ENCODE measurements around the gene PEX11G. TPM values are rescaled to one million over a fixed set of nuclear protein-coding genes. Genes with fewer than 3 reads are reported as not detected.
A peak's percentile ranks its signal among the peaks of the same experiment; 100 is the strongest.

PEX11G gene
- total and polyA plus RNA-seq, 2 of the 8 experiments (the other 6 are each of a cell fraction or from before 2014, with no cell fraction given): 2.1 to 4.3 TPM

GRCh38 chr19:7505288-7505681 is 16.4 kb upstream of the PEX11G start:
- Histone ChIP-seq H3K23me2 (ENCODE audit: low read depth, low read length) (peaks cover 12% of the 10 kb centered on the region; the same call in 1 of the 2 replicates), H4K91ac (replicated peaks; ENCODE audit: insufficient read length, low read length) (no peak overlapping the region), H3K18ac (ENCODE audit: extremely low read depth, low read length) (no peak overlapping the region), H2AK5ac (ENCODE audit: low read depth, low read length) (no peak overlapping the region), H2BK12ac (ENCODE audit: low read depth, low read length) (no peak overlapping the region), H3K9ac (replicated peaks in 1 of 4; ENCODE audit: extremely low read depth in 1 of 4, low read depth in 3 of 4, low read length in 3 of 4) (no peak overlapping the region), H3K79me1 (ENCODE audit: low read depth, low read length) (no peaks in the 10 kb centered on the region), H3K14ac (ENCODE audit: insufficient read length) (no peak overlapping the region), H2AFZ (ENCODE audit: low read length) (no peak overlapping the region), H4K5ac (ENCODE audit: insufficient read length, low read depth, low read length) (no peak overlapping the region), H3K27ac (ENCODE audit: low read depth, low read length) (no peak overlapping the region), H2BK120ac (replicated peaks; ENCODE audit: low read depth, low read length) (no peak overlapping the region), H3K79me2 (ENCODE audit: control insufficient read depth in 1 of 2, insufficient read depth in 2 of 2, low read length in 2 of 2) (no peaks in the 10 kb centered on the region), H4K20me1 (replicated peaks in 1 of 2; ENCODE audit: control insufficient read depth in 1 of 2, insufficient read depth in 2 of 2, low read length in 2 of 2) (no peaks in the 10 kb centered on the region), H3K4me1 (replicated peaks in 1 of 4; ENCODE audit: control insufficient read depth in 3 of 4, insufficient read depth in 4 of 4, low read length in 3 of 4) (peaks cover 0 to 18% (median 14%) of the 10 kb centered on the region in 4 experiments; a peak in 5 of 7 replicates), H3K56ac (replicated peaks; ENCODE audit: insufficient read length, low read depth, low read length) (no peak overlapping the region), H3K4me2 (ENCODE audit: insufficient read depth in 1 of 2, low read depth in 2 of 2, low read length in 2 of 2) (peak overlapping the region; percentile 77 to 87), H2BK5ac (ENCODE audit: low read depth, low read length) (no peak overlapping the region), H3K9me3 (ENCODE audit: insufficient read depth in 2 of 2, low read depth in 1 of 2, low read length in 1 of 2) (peaks cover 0 to 5% of the 10 kb centered on the region in 2 experiments; a peak in 1 of 4 replicates), H2BK15ac (ENCODE audit: low read length) (peak overlapping the region; percentile 5; the same call in 1 of the 2 replicates), H3K4me3 (ENCODE audit: extremely low read depth in 1 of 4, insufficient read depth in 2 of 4, low read depth in 3 of 4, low read length in 4 of 4) (peak overlapping the region; percentile 28 to 59 (median 42); a peak in 7 of 8 replicates), H3K36me3 (ENCODE audit: control insufficient read depth in 2 of 4, insufficient read depth in 4 of 4, low read length in 3 of 4) (no peaks in the 10 kb centered on the region), H3K4ac (replicated peaks; ENCODE audit: insufficient read length, low read depth, low read length) (no peak overlapping the region), H2BK20ac (ENCODE audit: low read length) (no peak overlapping the region), H3K27me3 (replicated peaks in 1 of 4; ENCODE audit: control insufficient read depth in 3 of 4, extremely low read depth in 1 of 4, insufficient read depth in 3 of 4, low read length in 3 of 4) (peaks cover 1 to 25% (median 18%) of the 10 kb centered on the region in 4 experiments), H3K23ac (ENCODE audit: insufficient read length) (no peak overlapping the region), H4K8ac (ENCODE audit: extremely low read depth, insufficient read depth, low read length) (no peak overlapping the region; the same call in 1 of the 2 replicates)
- CTCF ChIA-PET (ENCODE audit: partially characterized antibody): interaction anchor here (1.2 to 2.2 kb wide), 6 partner anchors 8 to 123 kb away, joined by 3 to 10 read pairs (median 4); partner anchors contain the start of gene ZNF358
- no peak for DNase-seq (ENCODE audit: low read depth in 1 of 2, low spot score in 2 of 2)
- WGBS, 2 experiments (ENCODE audit: extremely low coverage in 1 of 2, insufficient coverage in 1 of 2, insufficient read length in 1 of 2, insufficient replicate concordance in 2 of 2, low coverage in 1 of 2, low lambda C conversion rate in 2 of 2, missing lambda C conversion rate in 1 of 2): 77% methylated on average over 19 of the region's 19 CpGs; no CpG with 5 or more reads in 1 of the 2 experiments
- POLR2A ChIA-PET (ENCODE audit: partially characterized antibody): interaction anchor here (2.4 kb wide), 1 partner anchor 30 kb away, joined by 4 read pairs; no protein-coding TSS in a partner anchor
- TF ChIP-seq EZH2 (IDR thresholded peaks at IDR 0.05; ENCODE audit: low read depth, low read length, severe bottlenecking) (peak; percentile 37), SP2 (IDR thresholded peaks at IDR 0.05; ENCODE audit: low read length) (no peak)
- FAIRE-seq: no peak
